HG03175 (cell line): ENCODE results near the gene APOC3.
"Not testable (repeated sequence)": the region's sequence is repeated elsewhere in the genome, so short reads cannot be mapped to it uniquely, and the experiment has no call there.

Experiments used
- ATAC-seq: cut with Tn5 transposase; IDR thresholded peaks from one replicate; pipeline ENCODE4 v1.9.1; 2021; ENCODE audit warnings: mild to moderate bottlenecking, moderate library complexity; ENCODE audit not compliant: unreplicated experiment

The APOC3 gene

DNA sequence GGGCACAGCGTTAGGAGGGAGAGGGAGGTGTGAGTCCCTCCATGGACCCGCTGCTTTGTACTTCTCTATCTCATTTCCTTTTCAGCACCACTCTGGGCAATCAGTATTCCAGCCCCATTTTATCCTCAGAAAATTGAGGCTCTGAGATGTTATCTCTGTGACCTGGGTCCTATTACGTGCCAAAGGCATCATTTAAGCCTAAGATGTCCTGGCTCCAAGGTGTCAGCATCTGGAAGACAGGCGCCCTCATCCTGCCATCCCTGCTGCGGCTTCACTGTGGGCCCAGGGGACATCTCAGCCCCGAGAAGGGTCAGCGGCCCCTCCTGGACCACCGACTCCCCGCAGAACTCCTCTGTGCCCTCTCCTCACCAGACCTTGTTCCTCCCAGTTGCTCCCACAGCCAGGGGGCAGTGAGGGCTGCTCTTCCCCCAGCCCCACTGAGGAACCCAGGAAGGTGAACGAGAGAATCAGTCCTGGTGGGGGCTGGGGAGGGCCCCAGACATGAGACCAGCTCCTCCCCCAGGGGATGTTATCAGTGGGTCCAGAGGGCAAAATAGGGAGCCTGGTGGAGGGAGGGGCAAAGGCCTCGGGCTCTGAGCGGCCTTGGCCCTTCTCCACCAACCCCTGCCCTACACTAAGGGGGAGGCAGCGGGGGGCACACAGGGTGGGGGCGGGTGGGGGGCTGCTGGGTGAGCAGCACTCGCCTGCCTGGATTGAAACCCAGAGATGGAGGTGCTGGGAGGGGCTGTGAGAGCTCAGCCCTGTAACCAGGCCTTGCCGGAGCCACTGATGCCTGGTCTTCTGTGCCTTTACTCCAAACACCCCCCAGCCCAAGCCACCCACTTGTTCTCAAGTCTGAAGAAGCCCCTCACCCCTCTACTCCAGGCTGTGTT, 829 bp upstream of the APOC3 start:
- no peak for ATAC-seq

DNA sequence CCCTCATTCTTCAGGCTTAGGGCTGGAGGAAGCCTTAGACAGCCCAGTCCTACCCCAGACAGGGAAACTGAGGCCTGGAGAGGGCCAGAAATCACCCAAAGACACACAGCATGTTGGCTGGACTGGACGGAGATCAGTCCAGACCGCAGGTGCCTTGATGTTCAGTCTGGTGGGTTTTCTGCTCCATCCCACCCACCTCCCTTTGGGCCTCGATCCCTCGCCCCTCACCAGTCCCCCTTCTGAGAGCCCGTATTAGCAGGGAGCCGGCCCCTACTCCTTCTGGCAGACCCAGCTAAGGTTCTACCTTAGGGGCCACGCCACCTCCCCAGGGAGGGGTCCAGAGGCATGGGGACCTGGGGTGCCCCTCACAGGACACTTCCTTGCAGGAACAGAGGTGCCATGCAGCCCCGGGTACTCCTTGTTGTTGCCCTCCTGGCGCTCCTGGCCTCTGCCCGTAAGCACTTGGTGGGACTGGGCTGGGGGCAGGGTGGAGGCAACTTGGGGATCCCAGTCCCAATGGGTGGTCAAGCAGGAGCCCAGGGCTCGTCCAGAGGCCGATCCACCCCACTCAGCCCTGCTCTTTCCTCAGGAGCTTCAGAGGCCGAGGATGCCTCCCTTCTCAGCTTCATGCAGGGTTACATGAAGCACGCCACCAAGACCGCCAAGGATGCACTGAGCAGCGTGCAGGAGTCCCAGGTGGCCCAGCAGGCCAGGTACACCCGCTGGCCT, 641 bp downstream of the APOC3 start:
- ATAC-seq: no peak

DNA sequence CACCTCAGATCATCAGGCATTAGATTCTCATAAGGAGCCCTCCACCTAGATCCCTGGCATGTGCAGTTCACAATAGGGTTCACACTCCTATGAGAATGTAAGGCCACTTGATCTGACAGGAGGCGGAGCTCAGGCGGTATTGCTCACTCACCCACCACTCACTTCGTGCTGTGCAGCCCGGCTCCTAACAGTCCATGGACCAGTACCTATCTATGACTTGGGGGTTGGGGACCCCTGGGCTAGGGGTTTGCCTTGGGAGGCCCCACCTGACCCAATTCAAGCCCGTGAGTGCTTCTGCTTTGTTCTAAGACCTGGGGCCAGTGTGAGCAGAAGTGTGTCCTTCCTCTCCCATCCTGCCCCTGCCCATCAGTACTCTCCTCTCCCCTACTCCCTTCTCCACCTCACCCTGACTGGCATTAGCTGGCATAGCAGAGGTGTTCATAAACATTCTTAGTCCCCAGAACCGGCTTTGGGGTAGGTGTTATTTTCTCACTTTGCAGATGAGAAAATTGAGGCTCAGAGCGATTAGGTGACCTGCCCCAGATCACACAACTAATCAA, 2.2 kb downstream of the APOC3 start:
- ATAC-seq: no peak

DNA sequence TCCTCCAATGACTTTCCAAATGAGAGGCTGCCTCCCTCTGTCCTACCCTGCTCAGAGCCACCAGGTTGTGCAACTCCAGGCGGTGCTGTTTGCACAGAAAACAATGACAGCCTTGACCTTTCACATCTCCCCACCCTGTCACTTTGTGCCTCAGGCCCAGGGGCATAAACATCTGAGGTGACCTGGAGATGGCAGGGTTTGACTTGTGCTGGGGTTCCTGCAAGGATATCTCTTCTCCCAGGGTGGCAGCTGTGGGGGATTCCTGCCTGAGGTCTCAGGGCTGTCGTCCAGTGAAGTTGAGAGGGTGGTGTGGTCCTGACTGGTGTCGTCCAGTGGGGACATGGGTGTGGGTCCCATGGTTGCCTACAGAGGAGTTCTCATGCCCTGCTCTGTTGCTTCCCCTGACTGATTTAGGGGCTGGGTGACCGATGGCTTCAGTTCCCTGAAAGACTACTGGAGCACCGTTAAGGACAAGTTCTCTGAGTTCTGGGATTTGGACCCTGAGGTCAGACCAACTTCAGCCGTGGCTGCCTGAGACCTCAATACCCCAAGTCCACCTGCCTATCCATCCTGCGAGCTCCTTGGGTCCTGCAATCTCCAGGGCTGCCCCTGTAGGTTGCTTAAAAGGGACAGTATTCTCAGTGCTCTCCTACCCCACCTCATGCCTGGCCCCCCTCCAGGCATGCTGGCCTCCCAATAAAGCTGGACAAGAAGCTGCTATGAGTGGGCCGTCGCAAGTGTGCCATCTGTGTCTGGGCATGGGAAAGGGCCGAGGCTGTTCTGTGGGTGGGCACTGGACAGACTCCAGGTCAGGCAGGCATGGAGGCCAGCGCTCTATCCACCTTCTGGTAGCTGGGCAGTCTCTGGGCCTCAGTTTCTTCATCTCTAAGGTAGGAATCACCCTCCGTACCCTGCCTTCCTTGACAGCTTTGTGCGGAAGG, 2.9 kb downstream of the APOC3 start:
- ATAC-seq: no peak

DNA sequence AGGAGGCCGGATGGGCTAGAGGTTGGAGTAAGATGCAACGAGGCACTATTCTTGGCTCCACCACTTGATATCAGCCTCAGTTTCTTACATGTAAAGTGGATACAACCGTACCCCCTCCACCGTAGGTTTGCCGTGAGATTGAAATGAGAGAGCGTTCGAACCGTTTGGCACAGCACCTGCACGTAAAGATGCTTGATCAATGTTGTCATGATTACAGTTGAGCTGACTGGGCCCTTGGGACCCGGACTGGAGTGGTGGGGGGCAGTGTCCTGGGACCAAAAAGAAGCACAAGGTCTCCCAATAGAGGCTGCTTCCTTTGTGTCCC, 3.7 kb downstream of the APOC3 start:
- ATAC-seq: no peak

DNA sequence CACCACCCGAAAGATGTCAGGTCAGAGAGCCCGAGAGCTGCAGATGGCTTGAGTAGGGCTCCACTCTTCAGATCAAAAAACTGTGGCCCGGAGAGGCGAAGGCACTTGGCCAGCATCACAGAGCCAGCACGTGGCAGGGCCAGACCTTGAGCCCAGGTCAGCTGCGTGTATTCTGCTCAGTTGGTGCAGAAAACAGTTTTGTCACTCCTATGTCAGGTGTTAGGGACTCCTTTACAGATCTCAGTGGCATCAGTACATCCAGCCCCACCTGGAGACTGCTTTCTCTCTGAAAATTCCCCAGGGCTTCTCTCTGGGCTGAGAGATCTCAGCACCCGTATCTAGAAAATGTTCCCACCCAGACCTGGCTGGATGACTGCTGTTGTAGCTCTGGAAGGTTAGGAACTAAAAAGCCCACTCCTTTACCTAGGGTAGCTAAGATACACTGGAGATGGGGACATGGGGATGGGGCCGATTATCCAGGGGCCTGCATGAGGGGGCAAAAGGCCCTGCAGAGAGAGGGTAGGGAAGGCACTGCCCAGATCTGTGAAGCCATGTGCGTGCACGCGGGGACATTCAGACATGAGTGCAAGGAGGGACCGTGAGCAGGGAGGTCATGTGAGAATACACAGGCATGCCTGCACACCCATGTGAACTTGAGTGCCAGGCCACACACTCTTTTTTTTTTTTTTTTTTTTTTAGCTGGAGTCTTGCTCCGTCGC, 4.3 kb downstream of the APOC3 start:
- ATAC-seq: no peak

- ATAC-seq: not testable (repeated sequence)
Measured at GRCh38 chr11:116834535-116835041, 4.9 kb downstream of the APOC3 start.

- ATAC-seq: peak; percentile 3
Measured at GRCh38 chr11:116835042-116835772, 5.5 kb downstream of the APOC3 start.

GRCh38 chr11:116835791-116836631, 6.3 kb downstream of the APOC3 start:
- peak; percentile 87 for ATAC-seq

DNA sequence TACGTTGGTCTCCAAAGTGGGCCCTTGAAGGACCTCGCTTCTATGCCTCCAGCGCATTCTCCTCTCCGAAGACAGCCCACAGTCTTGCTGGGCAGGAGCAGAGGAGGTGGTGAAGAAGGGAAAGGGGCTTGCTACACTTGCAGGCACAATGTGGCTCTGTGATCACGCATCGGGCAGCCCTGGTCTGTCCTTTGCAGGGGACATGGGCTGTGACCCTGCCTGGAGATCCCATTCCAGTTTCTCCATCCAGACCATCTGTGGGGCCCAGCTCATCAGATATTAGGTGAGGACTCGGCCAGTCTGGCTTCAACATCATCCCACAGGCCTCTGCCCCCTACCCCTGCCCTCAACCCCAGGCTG, 6.9 kb downstream of the APOC3 start:
- no peak for ATAC-seq

GRCh38 chr11:116837231-116838091, 7.8 kb downstream of the APOC3 start, which contains the start of gene APOA1:
Gene APOA1, minus strand, starts transcription at chr11:116837622. Its CDS starts 235 bp downstream, at chr11:116837387.
- ATAC-seq: no peak

DNA sequence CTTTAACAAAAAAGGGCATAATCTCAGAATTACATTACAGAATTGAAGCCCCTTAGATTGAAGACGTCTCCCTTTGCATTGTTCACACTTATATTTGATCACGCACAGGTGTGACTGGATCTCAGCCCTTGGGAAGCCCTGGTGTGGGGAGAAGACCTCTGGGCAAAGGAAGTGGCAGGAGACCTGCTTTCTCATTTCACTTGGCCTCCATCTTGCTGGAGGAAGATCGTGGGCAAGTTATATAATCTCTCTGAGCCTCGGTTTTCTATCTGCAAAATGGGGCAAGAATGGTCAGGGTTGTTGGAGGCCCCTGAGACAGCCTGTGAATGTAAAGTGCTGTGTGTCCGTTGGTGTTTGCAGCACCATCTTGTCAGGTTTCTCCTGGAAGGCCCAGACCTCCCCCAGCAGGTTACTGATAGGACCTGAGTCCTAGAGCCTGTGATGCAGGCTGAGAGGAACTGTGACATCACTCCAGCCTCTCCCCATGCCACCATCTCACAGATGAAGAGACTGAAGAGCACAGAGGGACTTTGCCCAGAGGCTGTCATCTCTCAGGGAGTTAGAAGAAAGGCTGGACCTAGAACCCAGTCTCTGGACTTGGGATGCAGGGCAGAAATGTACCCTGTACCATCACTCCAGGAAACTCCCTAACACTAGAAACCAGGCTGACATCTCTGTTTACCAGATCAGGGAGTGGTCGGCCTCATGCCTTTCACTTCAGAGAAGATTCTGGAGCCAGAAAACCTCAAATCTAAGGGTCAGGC, 8.8 kb downstream of the APOC3 start:
- no peak for ATAC-seq

- ATAC-seq: no peak
Measured at GRCh38 chr11:116840224-116840745, 10.6 kb downstream of the APOC3 start.

- ATAC-seq: no peak
Measured at GRCh38 chr11:116840746-116841296, 11.1 kb downstream of the APOC3 start.

GRCh38 chr11:116842117-116842516, 12.4 kb downstream of the APOC3 start:
- ATAC-seq: no peak

DNA sequence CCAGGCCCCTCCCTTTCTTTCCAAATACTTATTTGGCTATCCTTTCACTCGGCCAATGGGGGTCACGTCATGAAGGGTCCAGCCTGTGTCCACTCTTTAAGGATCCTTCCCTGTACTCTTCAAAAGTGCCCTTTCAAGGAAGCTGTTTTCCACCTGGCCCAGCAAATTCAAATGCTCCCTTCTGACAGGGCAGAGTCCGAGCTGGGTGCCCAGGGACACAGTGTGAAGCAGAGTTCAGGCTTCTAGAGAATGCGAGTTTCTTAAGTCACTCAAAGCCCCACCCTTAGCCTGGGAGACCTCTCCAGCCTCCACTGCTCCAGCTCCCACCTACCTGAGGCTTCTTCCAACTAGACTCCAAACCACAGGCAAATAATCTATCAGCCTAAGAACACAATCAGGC, 13.2 kb downstream of the APOC3 start:
- ATAC-seq: no peak
